ENCODE data around the gene CCDC120.

GRCh38 chrX:49106930-49107329 lies 48.1 kb downstream of the CCDC120 start:
- TF ChIP-seq CTCF (IDR thresholded peaks at IDR 0.05) (no peak; the same call in 1 of the 2 replicates), POLR2AphosphoS5 (IDR thresholded peaks at IDR 0.05; ENCODE audit: low read depth, low read length) (no peak), REST (IDR thresholded peaks at IDR 0.05; ENCODE audit: insufficient read depth in 1 of 2, low read depth in 2 of 2, low read length in 1 of 2) (no peak)

Measured in Panc1 (cell line).